HG03439 (cell line): ENCODE results near the gene SLX4IP.
"Not testable (repeated sequence)": the region's sequence is repeated elsewhere in the genome, so short reads cannot be mapped to it uniquely, and the experiment has no call there.

Source experiments
- ATAC-seq: cut with Tn5 transposase; IDR thresholded peaks from one replicate; pipeline ENCODE4 v1.9.1; 2021; ENCODE audit warnings: mild to moderate bottlenecking, moderate library complexity; ENCODE audit not compliant: unreplicated experiment

Gene SLX4IP

DNA sequence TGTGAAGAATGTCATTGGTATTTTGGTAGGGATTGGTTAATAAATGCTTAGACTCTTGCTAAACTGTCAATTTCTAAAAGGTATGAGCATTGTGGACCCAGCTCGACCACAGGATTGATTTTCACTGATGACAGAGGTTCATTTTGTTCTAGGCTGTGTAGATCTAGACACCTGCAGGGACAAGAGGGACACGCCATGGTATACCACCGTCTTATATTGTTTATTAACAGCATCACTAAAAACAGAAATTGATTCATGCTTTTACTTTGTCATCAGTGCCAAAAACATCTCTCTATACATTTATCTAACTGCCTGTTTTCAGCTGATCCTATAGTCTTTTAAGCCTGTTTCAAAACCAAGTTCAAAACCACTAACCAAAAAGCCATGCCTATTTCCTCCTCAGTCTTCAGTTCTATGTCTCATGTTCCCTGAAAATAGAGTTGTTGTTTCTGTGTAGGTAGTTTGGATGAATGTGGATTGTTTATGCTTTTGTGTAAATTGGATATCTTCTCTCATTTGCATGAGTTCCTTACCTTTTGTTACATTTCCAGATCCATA is 128.9 kb downstream of the SLX4IP start:
- ATAC-seq: no peak

GRCh38 chr20:10565191-10565921 is 130.3 kb downstream of the SLX4IP start:
- ATAC-seq: no peak

DNA sequence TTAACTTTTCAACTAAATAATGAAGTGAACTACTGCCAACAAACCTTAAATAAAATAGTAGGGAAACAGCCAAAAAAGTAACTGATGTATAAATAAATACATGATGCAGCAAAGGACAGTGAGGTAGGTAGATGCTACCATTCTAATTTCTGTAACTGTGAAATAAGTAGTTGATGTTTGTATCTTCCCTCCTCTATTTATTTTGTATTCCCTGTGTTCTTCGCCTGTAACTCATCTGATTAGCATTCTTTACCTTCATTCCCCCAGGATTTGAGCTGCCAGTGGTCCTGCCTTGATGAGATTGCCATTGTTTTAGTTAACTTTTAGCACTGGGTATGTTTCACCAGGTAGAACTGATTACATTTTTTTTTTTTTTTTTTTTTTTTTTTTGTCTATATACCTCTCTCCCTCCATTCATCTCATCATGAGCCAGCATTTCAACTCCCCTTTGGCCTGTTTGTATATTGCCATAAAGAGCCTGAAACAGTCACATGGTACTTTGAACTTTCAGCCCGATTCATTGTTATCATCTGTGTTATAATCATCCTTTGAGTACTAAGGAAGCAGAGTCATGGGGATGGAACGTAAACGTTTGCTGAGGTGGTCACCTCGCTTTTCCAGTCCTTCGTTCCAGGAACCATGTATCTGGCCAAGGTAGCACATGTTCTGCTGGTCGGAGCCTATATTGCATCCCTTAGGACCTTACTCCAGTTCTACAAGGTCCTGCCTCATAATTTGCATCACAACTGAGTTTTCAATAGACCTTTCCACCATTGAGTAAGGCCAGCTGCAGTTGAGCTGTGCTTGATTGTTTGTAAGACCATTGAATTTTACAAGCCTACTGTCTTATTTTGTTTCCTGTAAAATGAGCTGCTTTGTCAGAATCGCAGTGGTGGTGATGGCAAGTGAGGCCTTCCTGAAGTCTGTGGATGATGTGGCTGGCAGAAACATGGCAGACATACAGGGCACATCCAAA is 131.1 kb downstream of the SLX4IP start:
- no peak for ATAC-seq

DNA sequence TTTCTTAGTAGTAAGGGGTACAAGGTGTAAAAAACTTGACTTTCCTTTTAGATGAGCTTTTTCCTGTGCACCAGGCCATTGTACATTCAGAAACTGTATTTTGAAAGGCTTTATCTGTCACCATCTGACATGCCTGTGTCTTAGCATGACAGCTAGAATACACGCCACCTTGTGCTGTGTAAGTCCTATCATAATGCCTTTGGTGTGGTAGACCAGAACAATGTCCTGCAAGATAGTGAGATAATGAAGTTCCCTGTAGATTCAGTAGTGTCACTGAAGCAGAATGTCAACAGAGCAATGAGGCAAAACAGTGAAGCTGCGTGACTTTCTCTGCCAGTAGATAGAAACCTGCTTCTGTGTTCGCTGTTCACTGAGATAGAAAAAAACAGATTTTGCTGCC is 132.9 kb downstream of the SLX4IP start:
- no peak for ATAC-seq

DNA sequence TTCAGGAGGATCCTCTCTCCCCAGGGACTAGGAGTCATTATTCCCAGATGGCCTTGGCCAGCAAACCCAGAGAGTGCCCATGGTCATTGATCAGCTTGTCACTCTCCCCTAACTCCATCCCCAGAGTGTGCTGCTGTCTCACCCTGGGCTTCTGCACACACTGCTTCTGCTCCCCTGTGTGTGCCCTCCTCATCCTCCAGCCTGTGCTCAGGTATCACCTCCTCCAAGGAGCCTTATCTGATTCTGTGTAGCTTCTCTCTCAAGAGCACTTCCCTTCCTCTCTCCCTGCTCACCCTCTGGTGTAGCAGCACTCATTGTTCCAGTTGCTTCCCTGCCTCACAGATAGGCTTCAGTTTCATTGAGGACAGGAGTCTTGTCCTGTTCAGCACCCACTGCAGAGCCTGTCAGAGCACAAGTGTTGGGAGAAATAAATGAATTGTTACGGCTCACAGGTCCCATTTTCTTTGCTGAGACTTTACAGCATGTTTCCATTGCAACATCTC is 136.3 kb downstream of the SLX4IP start:
- ATAC-seq: no peak

DNA sequence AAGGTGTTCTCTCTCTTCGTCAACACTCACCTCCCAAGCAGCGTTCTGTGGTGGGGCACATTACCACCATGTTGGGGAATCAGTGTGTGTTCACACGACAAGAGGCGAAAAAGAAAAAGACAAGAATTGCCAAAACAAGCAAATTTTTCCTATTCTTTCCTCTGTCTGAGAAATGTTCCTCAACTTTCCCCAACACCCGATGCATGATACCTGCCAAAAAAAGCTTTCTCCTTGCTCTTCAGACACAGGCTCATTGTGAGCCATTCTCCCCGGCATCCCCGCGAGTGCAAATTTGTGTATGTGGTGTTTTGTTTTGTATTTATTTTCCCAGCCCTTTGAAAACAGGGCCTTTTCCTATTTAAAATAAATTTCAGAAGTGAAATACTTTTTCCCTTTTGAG is 137.7 kb downstream of the SLX4IP start:
- no peak for ATAC-seq

- ATAC-seq: no peak
Measured at GRCh38 chr20:10573273-10573950, 138.3 kb downstream of the SLX4IP start.

DNA sequence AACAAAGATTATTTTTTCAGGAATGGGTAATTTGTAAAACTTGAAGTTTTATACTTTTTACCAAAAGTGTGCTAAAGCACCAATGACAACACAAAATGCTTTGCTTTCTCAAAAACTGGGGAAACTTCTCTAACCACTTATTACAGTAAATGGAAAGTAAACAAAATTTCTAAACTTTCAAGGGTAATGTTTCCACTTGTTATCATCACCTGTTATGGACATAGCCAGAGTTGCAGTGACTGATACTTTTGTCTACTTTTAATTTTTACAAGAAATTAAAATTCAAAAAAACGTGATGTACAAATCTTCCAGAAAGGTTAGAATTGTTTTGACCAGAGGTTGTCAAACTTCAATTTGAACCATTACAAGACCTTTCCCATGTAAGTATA is 138.8 kb downstream of the SLX4IP start:
- no peak for ATAC-seq

- ATAC-seq: no peak
Measured at GRCh38 chr20:10576411-10577090, 141.4 kb downstream of the SLX4IP start.

DNA sequence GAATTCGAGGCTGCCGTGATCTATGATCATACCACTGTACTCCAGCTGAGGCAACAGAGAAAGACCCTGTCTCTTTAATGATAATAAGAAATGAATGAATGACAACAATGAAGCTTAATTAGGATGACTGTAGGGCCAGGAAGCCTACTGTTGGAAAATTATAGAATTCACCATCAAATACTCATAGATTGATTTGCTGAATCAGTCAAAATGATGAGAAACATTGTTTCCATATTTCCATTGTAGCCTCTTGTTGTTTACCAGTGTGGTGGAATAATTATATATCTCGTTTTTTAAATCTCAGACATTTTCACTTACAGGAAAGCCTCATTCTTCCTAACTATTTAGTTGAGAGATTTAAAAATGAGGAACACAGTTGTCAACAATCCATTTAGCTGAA is 142.5 kb downstream of the SLX4IP start:
- ATAC-seq: no peak

GRCh38 chr20:10578607-10579006 is 143.5 kb downstream of the SLX4IP start:
- ATAC-seq: no peak

- ATAC-seq: no peak
Measured at GRCh38 chr20:10579942-10580341, 144.8 kb downstream of the SLX4IP start.

DNA sequence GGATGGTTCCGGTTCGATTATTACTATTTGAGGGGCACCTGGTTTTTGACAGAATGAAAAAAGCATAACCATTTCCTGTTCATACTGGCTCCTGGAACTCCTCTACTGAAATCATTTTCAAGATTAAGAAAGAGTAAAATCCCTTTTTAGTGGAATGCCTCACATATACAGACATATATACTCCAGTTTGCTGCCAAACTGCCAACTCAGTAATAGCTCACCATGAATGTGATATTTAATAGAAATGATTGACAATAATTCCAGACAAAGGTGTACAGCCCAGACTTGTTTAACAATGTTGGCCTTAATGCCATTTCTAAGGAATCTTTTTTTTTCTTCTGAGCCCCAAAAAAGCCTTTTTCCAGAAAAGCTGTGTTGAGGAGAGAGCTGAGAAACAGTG is 145.6 kb downstream of the SLX4IP start:
- no peak for ATAC-seq

GRCh38 chr20:10581823-10582222 is 146.7 kb downstream of the SLX4IP start:
- no peak for ATAC-seq

- ATAC-seq: no peak
Measured at GRCh38 chr20:10584371-10584770, 149.3 kb downstream of the SLX4IP start.

- no peak for ATAC-seq
Measured at GRCh38 chr20:10585308-10585707, 150.2 kb downstream of the SLX4IP start.

DNA sequence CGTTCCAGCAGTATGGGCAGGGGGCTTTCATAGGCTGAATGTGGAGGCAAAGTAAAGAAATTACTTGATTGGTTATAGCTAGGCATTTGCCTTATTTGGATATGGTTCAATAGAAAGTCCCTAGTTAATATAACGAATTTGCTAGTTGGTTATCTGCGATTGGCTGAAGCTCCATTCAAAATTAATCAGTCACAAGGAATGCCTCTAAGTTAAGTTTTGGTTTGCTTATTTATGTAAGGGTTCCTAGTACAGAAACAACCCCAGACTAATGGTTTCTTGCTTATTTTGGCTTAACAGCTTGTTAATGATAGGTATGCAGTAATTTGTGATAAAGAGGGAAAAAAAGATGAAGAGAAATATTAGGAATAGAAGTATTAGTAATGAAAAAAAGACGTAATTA is 151.2 kb downstream of the SLX4IP start:
- ATAC-seq: no peak

- not testable (repeated sequence) for ATAC-seq
Measured at GRCh38 chr20:10590446-10590845, 155.3 kb downstream of the SLX4IP start.

GRCh38 chr20:10590950-10591671 is 156.0 kb downstream of the SLX4IP start:
- ATAC-seq: no peak
